Panc1 (cell line): ENCODE measurements around the gene MPRIP. TPM values are rescaled to one million over a fixed set of nuclear protein-coding genes. Genes with fewer than 3 reads are reported as not detected.

ENCODE experiments used
- ATAC-seq: fragments of 200-7000 bp; cut with Tn5 transposase; 2 replicates; pipeline ENCODE4 v1.9.1; 2020; ENCODE audit warnings: mild to moderate bottlenecking, moderate library complexity
- BruUV-seq: library from RNA; stranded (reverse); fragments of 400-500 nt; replicated peaks from 2 replicates; lab custom pipeline; 2021; lab: Mats Ljungman, UMichigan
- CTCF ChIA-PET: fragments of 300-600 bp; sonication (Branson Sonifier 250); formaldehyde crosslinking; loops from one replicate; lab custom pipeline; 2022; ENCODE audit warnings: antibody characterized with exemption; lab: Charles Lee
- POLR2A ChIA-PET: fragments of 300-600 bp; sonication (Branson Sonifier 250); formaldehyde crosslinking; loops from one replicate; lab custom pipeline; 2022; ENCODE audit warnings: antibody characterized with exemption; lab: Charles Lee
- DNase-seq: peaks from one replicate; pipeline ENCODE4 v3.0.0-alpha.2; 2010; ENCODE audit warnings: low read depth, low spot score
- H3K27ac ChIP-seq: 2 replicates; pipeline ENCODE4 v1.5.1; 2011; ENCODE audit warnings: mild to moderate bottlenecking, low read length, inconsistent platforms
- H3K27me3 ChIP-seq: fragments of 200-500 bp; sonication (Bioruptor generic); 2 replicates; pipeline ENCODE4 v1.6.0; 2014; ENCODE audit warnings: low read length, inconsistent platforms; ENCODE audit not compliant: control insufficient read depth, insufficient read depth
- H3K36me3 ChIP-seq: fragments of 200-500 bp; sonication (Bioruptor generic); 2 replicates; pipeline ENCODE4 v1.5.1; 2014; ENCODE audit warnings: inconsistent platforms, mild to moderate bottlenecking, low read length, moderate library complexity; ENCODE audit not compliant: control insufficient read depth, insufficient read depth
- H3K4me1 ChIP-seq: 2 replicates; pipeline ENCODE4 v1.5.1; 2011; ENCODE audit warnings: inconsistent platforms, mild to moderate bottlenecking, low read length, moderate library complexity; ENCODE audit not compliant: control insufficient read depth, insufficient read depth
- H3K4me3 ChIP-seq, 2 experiments: 2 replicates each; pipeline ENCODE4 v1.5.1; 2011 to 2012; ENCODE audit warnings: low read depth in 2 of 2, low read length in 2 of 2, mild to moderate bottlenecking in 2 of 2, inconsistent platforms in 1 of 2, moderate library complexity in 1 of 2
- H3K9me3 ChIP-seq: fragments of 200-500 bp; sonication (Bioruptor generic); 2 replicates; pipeline ENCODE4 v1.5.1; 2014; ENCODE audit warnings: low read depth, mild to moderate bottlenecking, inconsistent platforms, low read length, moderate library complexity; ENCODE audit not compliant: control insufficient read depth, insufficient read depth
- POLR2AphosphoS5 ChIP-seq: IDR thresholded peaks from 2 replicates; pipeline ENCODE4 v1.6.1; 2012; ENCODE audit warnings: mild to moderate bottlenecking, low read depth, low read length, moderate library complexity
- SIN3A ChIP-seq: IDR thresholded peaks from 2 replicates; pipeline ENCODE4 v1.6.1; 2012; ENCODE audit warnings: low read depth, mild to moderate bottlenecking, low read length, moderate library complexity, borderline replicate concordance; ENCODE audit not compliant: insufficient read depth
- TCF7L2 ChIP-seq: IDR thresholded peaks from 2 replicates; pipeline ENCODE4 v1.6.1; 2011; ENCODE audit warnings: mild to moderate bottlenecking, low read depth, low read length, inconsistent platforms
- in situ Hi-C: cut with HindIII; loops from 2 replicates; pipeline ENCODE4 v1.10.0; 2016; ENCODE audit warnings: low sequenced_read_pairs, low pct_unique_long_range_greater_than_20kb
- intact Hi-C: fragments of 100-400 bp; cut with micrococcal nuclease; formaldehyde crosslinking; loops from one replicate; pipeline ENCODE4 v1.10.0; 2022; ENCODE audit not compliant: unreplicated experiment
- total RNA-seq: library from RNA; stranded (reverse); gene quantifications from one replicate; pipeline ENCODE4 v1.2.1, GENCODE V29; 2021; ENCODE audit not compliant: unreplicated experiment
- TF ChIP-seq, protein P1 (sequence below): fragments of 450-650 bp; IDR thresholded peaks from 2 replicates; pipeline ENCODE4 v1.5.1; 2017; ENCODE audit warnings: mild to moderate bottlenecking
- TF ChIP-seq, protein P2 (sequence below), 2 experiments: IDR thresholded peaks; 2 replicates each; pipeline ENCODE4 v1.6.1; 2011 to 2012; ENCODE audit warnings: low read depth in 2 of 2, control low read depth in 1 of 2, low read length in 1 of 2, mild to moderate bottlenecking in 1 of 2, moderate library complexity in 1 of 2; ENCODE audit not compliant: insufficient read depth in 1 of 2

The MPRIP gene
- total RNA-seq, 1 experiment from 2014 or later, result 155 TPM

DNA sequence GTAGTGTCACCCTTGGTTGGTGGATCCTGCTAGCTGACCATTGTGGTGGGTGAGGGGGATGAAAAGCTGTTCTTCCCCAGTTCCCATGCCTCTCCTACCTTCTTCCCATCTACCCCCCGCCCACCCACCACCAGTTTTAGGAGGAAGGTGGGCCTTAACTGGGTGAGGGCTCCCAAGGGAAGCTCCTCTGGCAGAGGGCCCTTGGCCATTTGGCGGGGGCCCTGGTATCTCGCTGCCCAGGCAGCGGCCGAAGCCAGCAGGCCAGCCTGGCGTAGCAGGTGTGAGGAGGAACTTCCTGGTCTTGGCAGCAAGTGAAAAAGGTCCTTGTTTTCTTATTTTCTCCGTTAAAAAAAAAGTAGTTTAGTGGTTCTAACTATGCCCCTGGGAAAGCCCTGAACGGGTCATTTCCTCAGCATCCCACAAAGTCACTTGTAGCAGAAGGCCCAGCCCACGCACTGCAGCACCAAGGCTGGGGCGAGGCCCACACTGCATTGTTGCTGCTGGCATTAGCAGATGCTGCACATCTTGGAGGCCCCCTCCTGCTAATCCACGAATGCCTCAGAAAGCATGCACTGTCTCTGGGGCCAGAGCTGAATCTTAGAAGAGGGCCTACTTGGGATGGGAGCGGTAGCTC is 72.5 kb downstream of the MPRIP start:
- peaks cover 6% of the 10 kb centered on the region; the same call in 1 of the 2 replicates for H3K4me1 ChIP-seq
- TF ChIP-seq TCF7L2 (no peak), POLR2AphosphoS5 (no peak), SIN3A (no peak)
- TF ChIP-seq, protein P1, sequence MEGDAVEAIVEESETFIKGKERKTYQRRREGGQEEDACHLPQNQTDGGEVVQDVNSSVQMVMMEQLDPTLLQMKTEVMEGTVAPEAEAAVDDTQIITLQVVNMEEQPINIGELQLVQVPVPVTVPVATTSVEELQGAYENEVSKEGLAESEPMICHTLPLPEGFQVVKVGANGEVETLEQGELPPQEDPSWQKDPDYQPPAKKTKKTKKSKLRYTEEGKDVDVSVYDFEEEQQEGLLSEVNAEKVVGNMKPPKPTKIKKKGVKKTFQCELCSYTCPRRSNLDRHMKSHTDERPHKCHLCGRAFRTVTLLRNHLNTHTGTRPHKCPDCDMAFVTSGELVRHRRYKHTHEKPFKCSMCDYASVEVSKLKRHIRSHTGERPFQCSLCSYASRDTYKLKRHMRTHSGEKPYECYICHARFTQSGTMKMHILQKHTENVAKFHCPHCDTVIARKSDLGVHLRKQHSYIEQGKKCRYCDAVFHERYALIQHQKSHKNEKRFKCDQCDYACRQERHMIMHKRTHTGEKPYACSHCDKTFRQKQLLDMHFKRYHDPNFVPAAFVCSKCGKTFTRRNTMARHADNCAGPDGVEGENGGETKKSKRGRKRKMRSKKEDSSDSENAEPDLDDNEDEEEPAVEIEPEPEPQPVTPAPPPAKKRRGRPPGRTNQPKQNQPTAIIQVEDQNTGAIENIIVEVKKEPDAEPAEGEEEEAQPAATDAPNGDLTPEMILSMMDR, result no peak
- no peak overlapping the region for H3K4me3 ChIP-seq
- ChIA-PET CTCF (no interaction called here), POLR2A (interaction anchor here (0.6 kb wide), 1 partner anchor 828 kb away, joined by 4 read pairs; no protein-coding TSS in a partner anchor)
- no peaks in the 10 kb centered on the region for H3K27me3 ChIP-seq
- no peak overlapping the region for H3K27ac ChIP-seq
- intact Hi-C loops (no loop called here), in situ Hi-C loops (no loop called here)
- H3K9me3 ChIP-seq, result no peaks in the 10 kb centered on the region
- DNase-seq (no peak), ATAC-seq (no peak)
- no TSS peak for BruUV-seq
- H3K36me3 ChIP-seq, result no peaks in the 10 kb centered on the region

DNA sequence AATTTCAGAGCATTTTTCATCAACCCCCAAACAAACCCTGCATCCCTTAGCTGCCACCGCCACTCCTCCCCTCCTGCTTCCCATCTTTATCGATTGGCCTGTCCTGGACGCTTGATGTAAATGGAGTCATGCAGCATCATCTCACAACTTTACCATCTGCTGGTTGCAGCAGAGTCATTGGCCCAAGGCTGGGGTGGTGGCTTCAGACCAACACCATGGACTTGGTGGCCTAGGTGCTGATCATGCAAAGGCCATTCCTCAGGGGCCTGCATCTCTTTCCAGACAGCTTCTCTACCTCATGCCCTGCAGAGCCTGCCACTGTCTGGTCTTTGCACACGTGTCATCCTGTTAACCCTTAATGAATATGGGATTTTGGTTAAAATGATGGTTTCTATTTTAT is 73.4 kb downstream of the MPRIP start:
- H3K9me3 ChIP-seq, result no peaks in the 10 kb centered on the region
- DNase-seq (no peak), ATAC-seq (no peak)
- peaks cover 9% of the 10 kb centered on the region; the same call in 1 of the 2 replicates for H3K4me1 ChIP-seq
- in situ Hi-C loops (no loop called here), intact Hi-C loops (no loop called here)
- H3K27me3 ChIP-seq, result no peaks in the 10 kb centered on the region
- BruUV-seq, result no TSS peak
- ChIA-PET CTCF (no interaction called here), POLR2A (no interaction called here)
- no peak for TF ChIP-seq SIN3A
- H3K27ac ChIP-seq, result no peak overlapping the region
- no peak overlapping the region for H3K4me3 ChIP-seq
- H3K36me3 ChIP-seq, result no peaks in the 10 kb centered on the region

DNA sequence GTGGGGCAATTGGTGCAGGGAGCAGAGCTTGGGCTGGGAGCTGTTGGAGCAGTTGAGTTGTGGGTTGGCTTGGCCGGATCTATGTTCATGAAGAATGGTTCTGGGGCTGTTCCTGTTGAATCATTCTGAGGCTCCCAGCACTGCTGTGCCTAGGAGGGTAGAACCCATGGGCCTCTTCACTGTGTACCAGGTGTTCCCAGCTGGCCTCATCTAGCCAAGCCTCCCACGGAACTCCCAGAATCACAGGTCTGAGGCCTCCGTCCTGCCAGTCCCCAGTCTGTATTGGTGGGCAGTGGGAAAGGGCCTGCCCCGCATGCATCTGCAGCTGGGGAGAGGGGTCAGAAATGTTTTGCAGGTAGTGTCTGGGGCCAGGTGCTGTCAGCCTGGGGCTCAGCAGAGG is 74.1 kb downstream of the MPRIP start:
- intact Hi-C loops, result no loop called here
- Histone ChIP-seq H3K27me3 (no peaks in the 10 kb centered on the region), H3K4me1 (peaks cover 9% of the 10 kb centered on the region; the same call in 1 of the 2 replicates), H3K4me3 (no peak overlapping the region), H3K9me3 (no peaks in the 10 kb centered on the region), H3K27ac (no peak overlapping the region), H3K36me3 (no peaks in the 10 kb centered on the region)
- no peak for DNase-seq
- ChIA-PET POLR2A (no interaction called here), CTCF (no interaction called here)
- TF ChIP-seq SIN3A (no peak), TCF7L2 (no peak), POLR2AphosphoS5 (no peak)
- TF ChIP-seq, protein P1, result no peak
- TF ChIP-seq, protein P2, sequence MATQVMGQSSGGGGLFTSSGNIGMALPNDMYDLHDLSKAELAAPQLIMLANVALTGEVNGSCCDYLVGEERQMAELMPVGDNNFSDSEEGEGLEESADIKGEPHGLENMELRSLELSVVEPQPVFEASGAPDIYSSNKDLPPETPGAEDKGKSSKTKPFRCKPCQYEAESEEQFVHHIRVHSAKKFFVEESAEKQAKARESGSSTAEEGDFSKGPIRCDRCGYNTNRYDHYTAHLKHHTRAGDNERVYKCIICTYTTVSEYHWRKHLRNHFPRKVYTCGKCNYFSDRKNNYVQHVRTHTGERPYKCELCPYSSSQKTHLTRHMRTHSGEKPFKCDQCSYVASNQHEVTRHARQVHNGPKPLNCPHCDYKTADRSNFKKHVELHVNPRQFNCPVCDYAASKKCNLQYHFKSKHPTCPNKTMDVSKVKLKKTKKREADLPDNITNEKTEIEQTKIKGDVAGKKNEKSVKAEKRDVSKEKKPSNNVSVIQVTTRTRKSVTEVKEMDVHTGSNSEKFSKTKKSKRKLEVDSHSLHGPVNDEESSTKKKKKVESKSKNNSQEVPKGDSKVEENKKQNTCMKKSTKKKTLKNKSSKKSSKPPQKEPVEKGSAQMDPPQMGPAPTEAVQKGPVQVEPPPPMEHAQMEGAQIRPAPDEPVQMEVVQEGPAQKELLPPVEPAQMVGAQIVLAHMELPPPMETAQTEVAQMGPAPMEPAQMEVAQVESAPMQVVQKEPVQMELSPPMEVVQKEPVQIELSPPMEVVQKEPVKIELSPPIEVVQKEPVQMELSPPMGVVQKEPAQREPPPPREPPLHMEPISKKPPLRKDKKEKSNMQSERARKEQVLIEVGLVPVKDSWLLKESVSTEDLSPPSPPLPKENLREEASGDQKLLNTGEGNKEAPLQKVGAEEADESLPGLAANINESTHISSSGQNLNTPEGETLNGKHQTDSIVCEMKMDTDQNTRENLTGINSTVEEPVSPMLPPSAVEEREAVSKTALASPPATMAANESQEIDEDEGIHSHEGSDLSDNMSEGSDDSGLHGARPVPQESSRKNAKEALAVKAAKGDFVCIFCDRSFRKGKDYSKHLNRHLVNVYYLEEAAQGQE (IDR thresholded peaks at IDR 0.05; ENCODE audit: insufficient read depth in 1 of 2, low read depth in 2 of 2, low read length in 1 of 2), result no peak
- in situ Hi-C loops, result no loop called here
- BruUV-seq, result no TSS peak
- ATAC-seq, result no peak
